ENCODE results near the gene RAD51B.
"Not testable (repeated sequence)": the region's sequence is repeated elsewhere in the genome, so short reads cannot be mapped to it uniquely, and the experiment has no call there.

The RAD51B gene

DNA sequence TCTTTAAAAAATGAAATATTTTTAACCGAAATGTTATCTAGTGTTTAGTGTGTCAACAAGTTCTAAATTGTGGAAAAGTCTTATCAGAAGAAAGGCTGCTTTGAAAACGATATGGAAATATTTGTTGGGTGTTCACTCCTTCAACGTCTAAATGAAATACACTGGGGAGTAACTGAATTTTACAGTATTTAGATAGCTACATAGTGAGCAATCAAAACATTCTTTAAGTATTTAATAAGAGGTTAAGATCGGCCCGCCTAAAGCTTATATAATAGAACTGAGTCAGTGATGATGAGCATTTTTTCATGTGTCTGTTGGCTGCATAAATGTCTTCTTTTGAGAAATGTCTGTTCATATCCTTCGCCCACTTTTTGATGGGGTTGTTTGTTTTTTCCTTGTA, 228.3 kb downstream of the RAD51B start:
- no peak overlapping the region for H2AFZ ChIP-seq
- H3K4me3 ChIP-seq (ENCODE audit: low read depth, low read length), result no peak overlapping the region
- H3K27ac ChIP-seq, result no peak overlapping the region
- H3K9me3 ChIP-seq (ENCODE audit: control insufficient read depth, low read length), result no peaks in the 10 kb centered on the region
- no peaks in the 10 kb centered on the region for H3K36me3 ChIP-seq (ENCODE audit: control insufficient read depth, insufficient read depth, low read length)
- TF ChIP-seq, protein P1, sequence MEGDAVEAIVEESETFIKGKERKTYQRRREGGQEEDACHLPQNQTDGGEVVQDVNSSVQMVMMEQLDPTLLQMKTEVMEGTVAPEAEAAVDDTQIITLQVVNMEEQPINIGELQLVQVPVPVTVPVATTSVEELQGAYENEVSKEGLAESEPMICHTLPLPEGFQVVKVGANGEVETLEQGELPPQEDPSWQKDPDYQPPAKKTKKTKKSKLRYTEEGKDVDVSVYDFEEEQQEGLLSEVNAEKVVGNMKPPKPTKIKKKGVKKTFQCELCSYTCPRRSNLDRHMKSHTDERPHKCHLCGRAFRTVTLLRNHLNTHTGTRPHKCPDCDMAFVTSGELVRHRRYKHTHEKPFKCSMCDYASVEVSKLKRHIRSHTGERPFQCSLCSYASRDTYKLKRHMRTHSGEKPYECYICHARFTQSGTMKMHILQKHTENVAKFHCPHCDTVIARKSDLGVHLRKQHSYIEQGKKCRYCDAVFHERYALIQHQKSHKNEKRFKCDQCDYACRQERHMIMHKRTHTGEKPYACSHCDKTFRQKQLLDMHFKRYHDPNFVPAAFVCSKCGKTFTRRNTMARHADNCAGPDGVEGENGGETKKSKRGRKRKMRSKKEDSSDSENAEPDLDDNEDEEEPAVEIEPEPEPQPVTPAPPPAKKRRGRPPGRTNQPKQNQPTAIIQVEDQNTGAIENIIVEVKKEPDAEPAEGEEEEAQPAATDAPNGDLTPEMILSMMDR (IDR thresholded peaks at IDR 0.05), result no peak
- no peaks in the 10 kb centered on the region for H3K27me3 ChIP-seq (ENCODE audit: control insufficient read depth, insufficient read depth, low read length)
- peaks cover under 1% of the 10 kb centered on the region for H3K4me1 ChIP-seq
- no peak overlapping the region for H3K9ac ChIP-seq
- no peak overlapping the region for H3K4me2 ChIP-seq (ENCODE audit: low read length)
- H3K79me2 ChIP-seq, result no peaks in the 10 kb centered on the region

DNA sequence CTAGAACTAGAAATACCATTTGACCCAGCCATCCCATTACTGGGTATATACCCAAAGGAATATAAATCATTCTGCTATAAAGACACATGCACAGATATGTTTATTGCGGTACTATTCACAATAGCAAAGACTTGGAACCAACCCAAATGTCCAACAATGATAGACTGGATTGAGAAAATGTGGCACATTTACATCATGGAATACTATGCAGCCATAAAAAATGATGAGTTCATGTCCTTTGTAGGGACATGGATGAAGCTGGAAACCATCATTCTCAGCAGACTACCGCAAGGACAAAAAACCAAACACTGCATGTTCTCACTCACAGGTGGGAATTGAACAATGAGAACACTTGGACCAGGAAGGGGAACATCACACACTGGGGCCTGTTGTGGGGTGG, 229.2 kb downstream of the RAD51B start:
- H3K4me2 ChIP-seq (ENCODE audit: low read length); H2AFZ ChIP-seq; H3K9ac ChIP-seq; H3K9me3 ChIP-seq (ENCODE audit: control insufficient read depth, low read length); H3K4me1 ChIP-seq; H3K36me3 ChIP-seq (ENCODE audit: control insufficient read depth, insufficient read depth, low read length); H3K4me3 ChIP-seq (ENCODE audit: low read depth, low read length); H3K27me3 ChIP-seq (ENCODE audit: control insufficient read depth, insufficient read depth, low read length); H3K79me2 ChIP-seq; H3K27ac ChIP-seq: not testable (repeated sequence)

DNA sequence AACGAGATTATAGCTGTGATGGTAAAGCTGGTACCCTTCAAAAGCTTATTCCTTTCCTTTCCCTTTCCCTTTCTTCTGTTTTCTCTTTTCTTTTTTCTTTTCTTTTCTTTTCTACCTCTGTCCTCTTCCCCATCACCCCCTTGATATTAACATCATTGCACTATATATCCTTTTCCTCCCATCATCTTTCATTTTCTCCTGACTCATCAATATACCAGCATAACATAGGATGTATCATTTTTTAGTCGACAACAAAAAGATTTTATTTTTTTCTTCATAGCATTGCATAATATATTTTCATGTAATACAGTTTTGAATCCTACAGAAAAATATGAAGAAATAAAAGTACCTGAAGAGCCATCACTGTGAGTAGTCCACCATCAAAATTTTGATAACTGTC, 230.6 kb downstream of the RAD51B start:
- Histone ChIP-seq H2AFZ (no peak overlapping the region), H3K27ac (no peak overlapping the region), H3K79me2 (no peaks in the 10 kb centered on the region), H3K9ac (no peak overlapping the region), H3K4me3 (ENCODE audit: low read depth, low read length) (no peak overlapping the region), H3K9me3 (ENCODE audit: control insufficient read depth, low read length) (no peaks in the 10 kb centered on the region), H3K4me1 (no peaks in the 10 kb centered on the region), H3K36me3 (ENCODE audit: control insufficient read depth, insufficient read depth, low read length) (no peaks in the 10 kb centered on the region), H3K4me2 (ENCODE audit: low read length) (no peak overlapping the region), H3K27me3 (ENCODE audit: control insufficient read depth, insufficient read depth, low read length) (no peaks in the 10 kb centered on the region)
- TF ChIP-seq, protein P1 (IDR thresholded peaks at IDR 0.05), result no peak

DNA sequence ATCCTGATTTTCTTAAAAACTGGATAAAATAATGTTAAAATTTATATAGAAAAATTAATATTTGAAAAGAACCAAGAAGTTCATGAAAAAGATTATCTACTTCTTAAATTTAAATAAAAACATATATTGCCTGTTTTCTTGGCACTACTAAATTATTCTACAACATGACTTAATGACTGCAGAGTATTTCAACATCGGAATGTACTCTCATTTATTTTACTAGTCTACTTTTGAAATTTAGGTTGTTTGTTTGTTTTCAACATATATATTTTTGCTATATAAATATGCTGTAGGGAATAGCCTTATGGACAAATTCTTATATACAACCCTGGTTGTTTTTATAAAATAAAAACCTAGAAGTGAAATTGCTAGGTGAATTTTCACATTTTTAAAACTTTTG, 231.6 kb downstream of the RAD51B start:
- no peak overlapping the region for H3K4me2 ChIP-seq (ENCODE audit: low read length)
- H3K9ac ChIP-seq, result no peak overlapping the region
- no peak overlapping the region for H3K27ac ChIP-seq
- no peaks in the 10 kb centered on the region for H3K9me3 ChIP-seq (ENCODE audit: control insufficient read depth, low read length)
- no peak overlapping the region for H2AFZ ChIP-seq
- no peaks in the 10 kb centered on the region for H3K4me1 ChIP-seq
- TF ChIP-seq, protein P1 (IDR thresholded peaks at IDR 0.05), result no peak
- no peaks in the 10 kb centered on the region for H3K27me3 ChIP-seq (ENCODE audit: control insufficient read depth, insufficient read depth, low read length)
- H3K4me3 ChIP-seq (ENCODE audit: low read depth, low read length), result no peak overlapping the region
- no peaks in the 10 kb centered on the region for H3K36me3 ChIP-seq (ENCODE audit: control insufficient read depth, insufficient read depth, low read length)
- no peaks in the 10 kb centered on the region for H3K79me2 ChIP-seq

DNA sequence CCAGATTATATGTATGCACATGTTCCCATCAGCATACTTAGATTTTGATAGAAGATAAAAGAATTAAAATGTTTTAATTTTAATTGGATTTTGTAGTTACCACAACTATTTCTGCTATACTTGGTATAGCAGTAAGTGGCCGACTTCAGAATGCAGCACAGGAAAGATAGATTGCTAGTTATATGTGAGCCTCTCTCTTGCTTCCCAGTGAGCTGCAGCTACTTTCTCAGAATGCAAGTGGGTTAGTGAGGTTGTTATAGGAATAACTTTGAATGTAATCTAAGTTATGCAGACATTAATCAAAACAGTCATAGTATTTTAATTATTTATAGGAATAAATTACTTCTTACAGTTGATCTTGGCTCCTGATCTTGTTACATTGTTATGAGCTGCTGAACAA, 240.6 kb downstream of the RAD51B start:
- Histone ChIP-seq H3K9ac (no peak overlapping the region), H3K4me3 (ENCODE audit: low read depth, low read length) (no peak overlapping the region), H3K4me1 (no peaks in the 10 kb centered on the region), H3K36me3 (ENCODE audit: control insufficient read depth, insufficient read depth, low read length) (no peaks in the 10 kb centered on the region), H3K27me3 (ENCODE audit: control insufficient read depth, insufficient read depth, low read length) (no peaks in the 10 kb centered on the region), H3K27ac (no peak overlapping the region), H2AFZ (no peak overlapping the region), H3K79me2 (no peaks in the 10 kb centered on the region), H3K9me3 (ENCODE audit: control insufficient read depth, low read length) (no peaks in the 10 kb centered on the region), H3K4me2 (ENCODE audit: low read length) (no peak overlapping the region)
- TF ChIP-seq, protein P1 (IDR thresholded peaks at IDR 0.05), result no peak

Data from parathyroid adenoma (tissue), 2 donors.